ENCODE data around the gene TNMD.

TNMD gene

DNA sequence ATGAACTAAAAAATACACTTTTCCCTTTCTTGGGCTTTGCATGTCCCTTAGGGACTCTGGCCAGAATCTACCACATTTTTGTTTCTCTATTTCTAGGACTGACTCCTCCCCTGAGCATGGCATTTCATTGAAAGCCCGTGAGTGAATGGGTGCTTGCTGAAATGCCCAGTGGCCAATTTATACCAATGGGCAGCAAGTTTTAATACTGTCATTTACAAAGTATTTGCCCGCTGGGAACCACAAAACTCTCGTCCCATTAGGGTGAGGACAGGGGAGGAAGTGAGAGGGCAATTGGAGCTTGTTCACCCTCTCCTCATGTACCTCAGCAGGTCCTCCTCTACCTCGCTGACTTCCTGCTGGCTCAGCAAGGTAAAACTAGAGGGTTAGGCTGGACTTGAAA lies 60.4 kb downstream of the TNMD start:
- no peak for DNase-seq

DNA sequence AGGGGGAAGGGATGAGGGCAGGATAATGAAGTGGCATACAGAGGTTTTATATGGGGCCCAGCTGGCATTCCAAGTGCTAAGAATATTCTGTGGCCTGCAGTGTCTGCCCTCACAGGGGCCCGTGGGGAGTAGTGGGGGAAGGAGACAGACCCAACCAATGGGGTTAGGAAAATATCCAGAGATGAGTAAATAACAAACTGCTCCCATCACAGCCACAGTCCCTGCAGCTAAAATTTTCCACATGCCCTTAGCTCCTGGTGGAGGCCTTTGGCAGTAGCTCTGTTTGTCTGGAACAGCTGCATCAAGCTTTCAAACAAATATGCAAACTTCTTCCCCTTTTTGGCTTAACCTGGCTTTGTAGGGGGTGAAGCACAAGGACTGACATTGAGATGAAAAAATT lies 62.4 kb downstream of the TNMD start:
- no peak for DNase-seq

DNA sequence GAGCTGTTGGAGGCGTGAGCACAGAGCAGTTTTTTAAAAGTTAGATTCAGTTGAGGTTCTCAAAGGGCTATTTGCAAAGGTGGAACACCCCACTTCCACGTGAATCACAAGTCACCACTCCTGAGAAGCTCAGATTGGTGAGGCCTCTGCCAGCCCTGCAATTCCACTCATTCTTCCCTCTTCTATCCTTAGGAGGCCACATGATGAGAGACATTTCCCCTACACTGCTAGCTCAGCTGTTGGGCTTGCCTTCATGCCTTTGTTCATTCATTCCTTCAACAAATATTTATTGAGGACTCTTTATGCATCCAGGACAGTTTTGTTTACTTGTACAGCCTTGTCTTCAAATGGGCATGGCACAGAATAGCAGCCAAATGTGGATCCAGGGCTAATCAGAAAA lies 63.0 kb downstream of the TNMD start:
- DNase-seq = no peak

DNA sequence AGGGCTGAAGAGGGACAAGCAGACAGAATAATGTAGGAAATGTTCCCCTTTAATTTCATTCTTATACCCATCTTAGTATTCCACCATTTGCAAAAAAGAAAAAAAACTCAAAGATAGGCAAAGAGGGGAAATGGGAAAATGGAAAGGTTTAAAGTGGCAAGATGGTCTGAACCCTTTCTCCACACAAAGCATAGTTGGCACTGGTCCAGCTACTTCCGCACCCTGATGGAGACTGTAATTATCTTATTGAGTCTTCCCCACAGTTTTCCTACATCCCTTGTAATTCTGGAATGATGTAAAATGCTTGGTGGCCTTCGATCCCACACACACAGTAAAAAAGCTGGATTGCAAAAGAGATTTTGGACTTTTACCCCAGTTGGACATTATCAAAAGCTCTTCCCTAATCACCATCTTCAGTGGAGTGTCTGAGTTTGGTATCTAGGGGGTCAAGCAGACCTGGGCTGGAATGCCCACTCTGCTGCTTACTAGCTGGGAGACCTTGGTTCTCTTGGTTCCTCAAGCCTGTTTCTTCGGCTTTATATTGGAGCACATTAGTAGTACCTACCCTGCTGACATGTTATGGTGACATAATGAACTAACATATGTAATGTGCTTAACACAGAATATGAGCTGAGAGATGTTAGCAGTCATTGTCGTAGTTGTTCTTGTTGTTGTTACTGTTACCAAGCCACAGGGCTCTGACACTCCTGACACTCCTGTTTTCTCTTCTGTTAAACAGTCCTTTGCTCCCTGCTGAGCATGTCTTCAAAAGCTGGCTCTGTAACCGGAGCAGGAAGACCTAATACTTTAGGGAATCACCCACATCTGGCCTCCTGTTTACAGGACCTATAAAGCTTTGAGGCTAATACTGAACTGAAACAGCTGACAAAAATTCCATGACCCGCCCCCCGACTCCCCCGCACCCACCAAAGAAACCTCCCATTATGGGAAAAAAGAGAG lies 64.0 kb downstream of the TNMD start:
- no peak for DNase-seq

Measured in activated CD8-positive, alpha-beta memory T cell treated with anti-CD3 and anti-CD28 coated beads, Interleukin-2, amount 50 U/mL, for 4 hours (primary cell).